ENCODE measurements around the gene GPATCH1.

GPATCH1 gene

GRCh38 chr19:33063753-33064457, 17.1 kb upstream of the GPATCH1 start:
- peak; percentile 36 for DNase-seq (ENCODE audit: low spot score)

GRCh38 chr19:33064458-33064791, 16.6 kb upstream of the GPATCH1 start:
- DNase-seq (ENCODE audit: low spot score): peak; percentile 64

- peak; percentile 88 for DNase-seq (ENCODE audit: low spot score)
Observed at GRCh38 chr19:33064792-33065550, 16.0 kb upstream of the GPATCH1 start, which contains the start of gene RHPN2. TSS of gene RHPN2 (minus strand) at chr19:33064888. CDS start at chr19:33064852, 36 bp downstream.

GRCh38 chr19:33066543-33066942, 14.4 kb upstream of the GPATCH1 start:
- DNase-seq (ENCODE audit: low spot score): no peak

- no peak for DNase-seq (ENCODE audit: low spot score)
Observed at GRCh38 chr19:33067121-33067520, 13.9 kb upstream of the GPATCH1 start.

- peak; percentile 45 for DNase-seq (ENCODE audit: low spot score)
Observed at GRCh38 chr19:33071887-33072286, 9.1 kb upstream of the GPATCH1 start.

GRCh38 chr19:33075519-33075918, 5.5 kb upstream of the GPATCH1 start:
- no peak for DNase-seq (ENCODE audit: low spot score)

- no peak for DNase-seq (ENCODE audit: low spot score)
Observed at GRCh38 chr19:33085570-33086128, 4.7 kb downstream of the GPATCH1 start.

- no peak for DNase-seq (ENCODE audit: low spot score)
Observed at GRCh38 chr19:33086955-33087354, 6.0 kb downstream of the GPATCH1 start.

- DNase-seq (ENCODE audit: low spot score): no peak
Observed at GRCh38 chr19:33089010-33089409, 8.0 kb downstream of the GPATCH1 start.

- DNase-seq (ENCODE audit: low spot score): no peak
Observed at GRCh38 chr19:33090179-33090578, 9.2 kb downstream of the GPATCH1 start.

GRCh38 chr19:33093420-33094210, 12.6 kb downstream of the GPATCH1 start:
- DNase-seq (ENCODE audit: low spot score): no peak

- DNase-seq (ENCODE audit: low spot score): peak; percentile 92
Observed at GRCh38 chr19:33094436-33095067, 13.6 kb downstream of the GPATCH1 start.

GRCh38 chr19:33096005-33096404, 15.0 kb downstream of the GPATCH1 start:
- DNase-seq (ENCODE audit: low spot score): peak; percentile 75

GRCh38 chr19:33098055-33098534, 17.1 kb downstream of the GPATCH1 start:
- DNase-seq (ENCODE audit: low spot score): peak; percentile 90

- no peak for DNase-seq (ENCODE audit: low spot score)
Observed at GRCh38 chr19:33100894-33101644, 20.1 kb downstream of the GPATCH1 start.

GRCh38 chr19:33102893-33103292, 21.9 kb downstream of the GPATCH1 start:
- no peak for DNase-seq (ENCODE audit: low spot score)

GRCh38 chr19:33108161-33108560, 27.2 kb downstream of the GPATCH1 start:
- no peak for DNase-seq (ENCODE audit: low spot score)

GRCh38 chr19:33110137-33110910, 29.3 kb downstream of the GPATCH1 start:
- peak; percentile 78 for DNase-seq (ENCODE audit: low spot score)

- no peak for DNase-seq (ENCODE audit: low spot score)
Observed at GRCh38 chr19:33111587-33111986, 30.6 kb downstream of the GPATCH1 start.
